Measurements from ENCODE around the gene TBC1D22B. TPM values are rescaled to one million over a fixed set of nuclear protein-coding genes. Genes with fewer than 3 reads are reported as not detected.

TBC1D22B gene
- total RNA-seq, 2 experiments from 2014 or later: 12.1 to 12.3 TPM

- intact Hi-C loops (cut with micrococcal nuclease): no loop called here
- POLR2A ChIA-PET: interaction anchor here (1.4 kb wide), 1 partner anchor 10 kb away, joined by 3 read pairs; no protein-coding TSS in a partner anchor
- ATAC-seq: no peak
- Mint-ChIP-seq H3K36me3 (ENCODE audit: low read depth) (peaks cover 7% of the 10 kb centered on the region), H3K27ac (no peak overlapping the region), H3K4me3 (no peak overlapping the region), H3K9me3 (no peaks in the 10 kb centered on the region), H3K27me3 (no peaks in the 10 kb centered on the region), H3K4me1 (ENCODE audit: low read depth) (no peaks in the 10 kb centered on the region)
- CTCF ChIA-PET: interaction anchor here (1.9 to 4.7 kb wide), 3 partner anchors 14 to 287 kb away, joined by 6 to 27 read pairs (median 7); no protein-coding TSS in a partner anchor
- no peak for TF ChIP-seq CTCF (IDR thresholded peaks at IDR 0.05)
- DNase-seq: no peak
Observed at GRCh38 chr6:37309046-37309445, 51.5 kb downstream of the TBC1D22B start.

- H3K4me3 Mint-ChIP-seq: no peak overlapping the region
- H3K4me1 Mint-ChIP-seq (ENCODE audit: low read depth): peaks cover 1% of the 10 kb centered on the region
- POLR2A ChIA-PET: interaction anchor here (1.4 kb wide), 1 partner anchor 10 kb away, joined by 3 read pairs; no protein-coding TSS in a partner anchor
- H3K36me3 Mint-ChIP-seq (ENCODE audit: low read depth): peaks cover 8% of the 10 kb centered on the region
- no peaks in the 10 kb centered on the region for H3K9me3 Mint-ChIP-seq
- no peak overlapping the region for H3K27ac Mint-ChIP-seq
- DNase-seq: no peak
- H3K27me3 Mint-ChIP-seq: no peaks in the 10 kb centered on the region
- no peak for ATAC-seq
- TF ChIP-seq CTCF (IDR thresholded peaks at IDR 0.05): no peak
- intact Hi-C loops (cut with micrococcal nuclease): no loop called here
- CTCF ChIA-PET: interaction anchor here (0.9 to 7.1 kb wide), 5 partner anchors 13 to 424 kb away, joined by 3 to 33 read pairs (median 7); no protein-coding TSS in a partner anchor
Observed at GRCh38 chr6:37309692-37310091, 52.1 kb downstream of the TBC1D22B start.

GRCh38 chr6:37310966-37311365 lies 53.4 kb downstream of the TBC1D22B start:
- no peak for ATAC-seq
- POLR2A ChIA-PET: no interaction called here
- H3K27ac Mint-ChIP-seq: no peak overlapping the region

GRCh38 chr6:37311741-37312473 lies 54.3 kb downstream of the TBC1D22B start:
- CTCF ChIA-PET: interaction anchor here (0.8 to 7.1 kb wide), 4 partner anchors 7 to 101 kb away, joined by 3 to 33 read pairs (median 9); no protein-coding TSS in a partner anchor
- POLR2A ChIA-PET: no interaction called here
- no peak for TF ChIP-seq CTCF (IDR thresholded peaks at IDR 0.05)
- Mint-ChIP-seq H3K9me3 (no peaks in the 10 kb centered on the region), H3K27me3 (no peaks in the 10 kb centered on the region), H3K4me3 (no peak overlapping the region), H3K27ac (peak overlapping the region; percentile 55), H3K36me3 (ENCODE audit: low read depth) (peaks cover 7% of the 10 kb centered on the region), H3K4me1 (ENCODE audit: low read depth) (peaks cover 3% of the 10 kb centered on the region)
- ATAC-seq: no peak
- intact Hi-C loops (cut with micrococcal nuclease): no loop called here
- DNase-seq: no peak

More at GRCh38 chr6:37310966-37311365, 53.4 kb downstream of the TBC1D22B start:
- no peaks in the 10 kb centered on the region for H3K27me3 Mint-ChIP-seq
- intact Hi-C loops (cut with micrococcal nuclease): no loop called here
- no peak for TF ChIP-seq CTCF (IDR thresholded peaks at IDR 0.05)
- peaks cover 3% of the 10 kb centered on the region for H3K4me1 Mint-ChIP-seq (ENCODE audit: low read depth)
- peaks cover 7% of the 10 kb centered on the region for H3K36me3 Mint-ChIP-seq (ENCODE audit: low read depth)
- no peak for DNase-seq
- no peak overlapping the region for H3K4me3 Mint-ChIP-seq
- no peaks in the 10 kb centered on the region for H3K9me3 Mint-ChIP-seq
- CTCF ChIA-PET: interaction anchor here (0.6 to 7.1 kb wide), 6 partner anchors 12 to 429 kb away, joined by 3 to 33 read pairs (median 6); no protein-coding TSS in a partner anchor
